ENCODE measurements around the gene TRIM43.
"Not testable (repeated sequence)": the region's sequence is repeated elsewhere in the genome, so short reads cannot be mapped to it uniquely, and the experiment has no call there.

DNA sequence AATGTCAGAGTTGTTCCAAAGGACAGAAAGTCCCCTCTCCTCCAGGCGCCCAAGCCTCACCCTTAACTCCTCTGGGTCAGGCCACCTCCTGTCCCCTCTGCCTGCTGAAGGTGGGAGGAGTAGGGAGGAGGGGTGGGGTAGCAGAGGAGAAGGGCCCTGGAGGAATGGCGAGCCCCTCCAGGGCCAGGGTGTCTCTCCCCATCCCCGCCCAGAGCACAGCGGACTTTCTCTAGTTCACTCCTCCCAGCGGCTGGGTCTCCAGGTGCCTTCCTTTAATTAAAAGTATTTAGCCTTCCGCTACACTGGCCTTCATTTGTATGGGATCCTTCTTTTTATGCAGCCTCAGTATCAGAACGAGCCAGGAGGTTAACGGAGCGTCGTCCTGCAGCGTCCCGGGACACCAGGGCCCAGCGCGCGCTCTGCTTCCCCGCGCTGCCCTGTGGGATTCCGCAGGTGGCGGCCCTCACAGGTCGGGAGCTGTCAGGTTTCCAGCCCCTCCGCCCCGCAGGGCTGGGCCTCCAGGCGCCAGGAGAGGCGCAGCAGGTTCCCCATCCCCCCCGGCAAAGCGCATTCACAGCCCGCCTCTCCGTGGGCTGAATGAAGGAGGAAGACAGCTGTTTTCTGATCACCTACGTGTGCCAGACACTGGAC lies 57.2 kb downstream of the TRIM43 start:
- not testable (repeated sequence) for TF ChIP-seq POLR2AphosphoS5 (IDR thresholded peaks at IDR 0.05; ENCODE audit: insufficient read depth, low read depth, low read length); POLR2A (IDR thresholded peaks at IDR 0.05; ENCODE audit: low read depth, low read length); EZH2 (IDR thresholded peaks at IDR 0.05; ENCODE audit: borderline replicate concordance, low read depth, low read length, severe bottlenecking)
- TF ChIP-seq, protein P1, sequence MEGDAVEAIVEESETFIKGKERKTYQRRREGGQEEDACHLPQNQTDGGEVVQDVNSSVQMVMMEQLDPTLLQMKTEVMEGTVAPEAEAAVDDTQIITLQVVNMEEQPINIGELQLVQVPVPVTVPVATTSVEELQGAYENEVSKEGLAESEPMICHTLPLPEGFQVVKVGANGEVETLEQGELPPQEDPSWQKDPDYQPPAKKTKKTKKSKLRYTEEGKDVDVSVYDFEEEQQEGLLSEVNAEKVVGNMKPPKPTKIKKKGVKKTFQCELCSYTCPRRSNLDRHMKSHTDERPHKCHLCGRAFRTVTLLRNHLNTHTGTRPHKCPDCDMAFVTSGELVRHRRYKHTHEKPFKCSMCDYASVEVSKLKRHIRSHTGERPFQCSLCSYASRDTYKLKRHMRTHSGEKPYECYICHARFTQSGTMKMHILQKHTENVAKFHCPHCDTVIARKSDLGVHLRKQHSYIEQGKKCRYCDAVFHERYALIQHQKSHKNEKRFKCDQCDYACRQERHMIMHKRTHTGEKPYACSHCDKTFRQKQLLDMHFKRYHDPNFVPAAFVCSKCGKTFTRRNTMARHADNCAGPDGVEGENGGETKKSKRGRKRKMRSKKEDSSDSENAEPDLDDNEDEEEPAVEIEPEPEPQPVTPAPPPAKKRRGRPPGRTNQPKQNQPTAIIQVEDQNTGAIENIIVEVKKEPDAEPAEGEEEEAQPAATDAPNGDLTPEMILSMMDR (IDR thresholded peaks at IDR 0.05; ENCODE audit: extremely low read depth in 1 of 2, insufficient read depth in 1 of 2, low read depth in 1 of 2, low read length in 2 of 2): not testable (repeated sequence)
